ENCODE measurements around the gene OR51B2.

The OR51B2 gene

DNA sequence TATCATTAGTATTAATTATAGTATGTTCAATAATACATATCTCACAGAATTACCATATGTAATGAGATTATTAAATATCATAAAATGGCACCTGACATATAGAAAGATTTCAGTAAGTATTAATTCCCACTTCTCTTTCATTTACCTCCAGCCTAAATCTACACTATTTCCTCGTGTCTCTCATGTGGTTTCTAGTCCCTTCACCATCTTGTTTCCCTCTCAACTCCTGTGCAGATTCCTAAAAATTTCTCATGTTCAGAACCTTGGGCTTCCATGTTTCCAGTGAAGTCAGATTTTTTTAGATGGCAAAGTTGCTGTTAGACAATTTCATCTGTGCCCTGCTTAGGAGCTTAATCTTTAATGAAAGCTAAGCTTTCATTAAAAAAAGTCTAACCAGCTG is 40.2 kb downstream of the OR51B2 start:
- DNase-seq (ENCODE audit: low read depth in 2 of 2) = no peak

DNA sequence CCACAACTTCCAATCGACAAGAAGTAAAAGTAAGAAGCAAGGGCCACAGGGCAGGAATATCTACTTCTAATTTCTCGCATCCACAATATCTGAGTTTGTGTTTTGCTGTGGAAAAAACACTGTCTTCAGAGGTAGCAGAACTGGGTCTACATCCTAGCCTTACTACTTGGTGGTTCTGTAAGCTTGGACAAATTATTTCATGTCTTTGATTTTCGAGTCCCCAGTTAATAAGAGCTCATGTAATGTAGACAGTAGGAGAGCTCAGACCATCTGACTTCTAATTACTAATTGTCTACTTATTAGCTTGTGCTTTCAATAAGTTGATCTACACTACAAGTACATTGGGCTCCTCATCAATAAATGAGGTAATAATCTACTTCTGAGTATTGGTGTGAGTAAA is 41.0 kb downstream of the OR51B2 start:
- DNase-seq (ENCODE audit: low read depth in 2 of 2) = no peak

DNA sequence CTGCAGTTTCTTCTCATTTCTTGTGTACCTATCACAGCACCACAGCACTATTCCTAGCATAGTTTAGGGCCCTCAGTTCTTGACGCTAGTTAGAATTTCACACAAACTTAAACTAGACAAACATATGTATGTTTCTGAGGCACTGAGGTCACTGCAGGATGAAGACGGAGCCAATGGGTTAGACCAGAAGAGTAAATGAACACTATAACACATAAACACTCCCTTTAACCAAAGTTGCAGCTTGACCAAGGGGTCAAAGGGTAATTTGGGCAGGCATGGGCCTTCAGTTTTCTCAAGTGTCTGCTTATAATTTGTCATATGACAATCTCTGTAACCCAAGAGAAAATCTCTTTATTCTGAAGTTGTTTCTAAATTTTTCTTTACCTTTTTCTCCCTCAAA is 41.5 kb downstream of the OR51B2 start:
- DNase-seq (ENCODE audit: low read depth in 2 of 2) = no peak

DNA sequence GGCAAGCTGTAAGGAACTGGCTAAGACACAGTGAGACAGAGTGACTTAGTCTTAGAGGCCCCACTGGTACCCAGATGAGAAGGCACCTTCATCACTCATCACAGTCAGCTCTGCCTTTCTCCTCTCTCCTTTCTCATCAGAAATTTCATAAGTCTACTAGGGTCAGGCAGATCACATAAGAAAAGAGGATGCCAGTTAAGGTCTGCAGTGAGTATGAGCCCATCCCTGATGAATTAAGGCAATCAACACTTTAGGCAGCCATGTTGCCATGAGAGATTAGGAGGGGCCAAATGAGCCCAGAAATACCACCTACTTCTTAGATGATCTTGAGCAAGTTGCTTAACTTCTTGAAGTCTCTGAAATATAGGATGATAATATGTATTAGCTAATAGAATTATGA is 42.5 kb downstream of the OR51B2 start:
- DNase-seq (ENCODE audit: low read depth in 2 of 2) = no peak

DNA sequence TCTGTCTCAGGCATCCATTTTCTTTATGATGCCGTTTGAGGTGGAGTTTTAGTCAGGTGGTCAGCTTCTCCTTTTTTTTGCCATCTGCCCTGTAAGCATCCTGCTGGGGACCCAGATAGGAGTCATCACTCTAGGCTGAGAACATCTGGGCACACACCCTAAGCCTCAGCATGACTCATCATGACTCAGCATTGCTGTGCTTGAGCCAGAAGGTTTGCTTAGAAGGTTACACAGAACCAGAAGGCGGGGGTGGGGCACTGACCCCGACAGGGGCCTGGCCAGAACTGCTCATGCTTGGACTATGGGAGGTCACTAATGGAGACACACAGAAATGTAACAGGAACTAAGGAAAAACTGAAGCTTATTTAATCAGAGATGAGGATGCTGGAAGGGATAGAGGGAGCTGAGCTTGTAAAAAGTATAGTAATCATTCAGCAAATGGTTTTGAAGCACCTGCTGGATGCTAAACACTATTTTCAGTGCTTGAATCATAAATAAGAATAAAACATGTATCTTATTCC is 43.5 kb downstream of the OR51B2 start:
- peak; percentile 3 for DNase-seq (ENCODE audit: low read depth in 2 of 2)

DNA sequence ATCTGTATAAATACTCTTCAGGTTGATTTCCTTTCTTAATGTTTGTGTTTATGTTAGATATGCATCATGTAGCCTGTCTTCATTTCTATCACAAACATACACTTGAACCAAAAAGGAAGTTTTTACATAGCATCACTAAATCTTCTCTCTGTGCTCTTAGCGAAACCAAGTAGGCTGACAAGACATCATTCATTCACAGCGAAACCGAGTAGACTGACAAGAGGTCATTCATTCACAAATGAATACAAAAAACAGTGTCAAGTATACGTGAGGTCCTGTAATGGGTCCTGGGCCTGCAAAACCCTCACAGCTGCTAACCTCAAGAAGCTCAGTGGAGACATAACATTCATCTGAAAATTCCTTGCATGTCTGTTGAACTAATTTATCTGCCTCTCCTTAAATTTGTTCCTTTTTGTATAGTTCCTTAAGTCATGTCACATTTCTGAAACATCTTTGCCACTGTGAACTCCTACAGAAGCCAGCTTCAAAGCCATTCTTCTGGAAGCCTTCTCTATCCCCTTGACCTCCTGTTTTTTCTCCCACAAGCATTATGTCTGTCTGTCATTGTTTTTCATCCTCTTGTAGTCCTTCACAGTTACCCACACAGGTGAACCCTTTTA is 44.5 kb downstream of the OR51B2 start:
- no peak for DNase-seq (ENCODE audit: low read depth in 2 of 2)

DNA sequence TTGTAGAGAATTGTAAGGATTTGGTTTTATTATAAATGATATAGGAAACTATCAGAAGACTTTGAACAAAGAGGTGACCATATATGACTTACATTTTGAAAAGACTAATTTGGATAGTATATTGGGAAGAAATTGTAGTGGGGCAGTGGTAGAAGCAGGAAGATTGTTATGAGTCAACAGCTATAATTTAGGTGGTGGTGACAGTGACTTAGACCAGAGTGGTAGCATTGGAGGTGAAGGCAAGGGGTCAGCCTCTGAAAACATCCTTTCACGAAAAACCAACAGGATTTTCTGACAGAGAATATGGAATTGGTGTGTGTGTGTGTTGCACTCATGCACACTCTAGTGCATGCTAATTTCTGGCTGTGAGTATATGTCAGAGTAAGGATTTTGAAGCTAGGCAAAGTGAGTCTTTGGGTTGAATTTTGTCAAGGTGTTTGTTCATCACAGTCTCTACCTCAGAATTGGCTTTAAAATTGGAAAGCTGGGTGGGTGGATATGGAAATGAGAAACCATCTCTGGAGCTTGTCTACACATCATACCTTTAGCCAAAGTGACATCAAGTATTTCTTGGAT is 46.2 kb downstream of the OR51B2 start:
- no peak for DNase-seq (ENCODE audit: low read depth in 2 of 2)

DNA sequence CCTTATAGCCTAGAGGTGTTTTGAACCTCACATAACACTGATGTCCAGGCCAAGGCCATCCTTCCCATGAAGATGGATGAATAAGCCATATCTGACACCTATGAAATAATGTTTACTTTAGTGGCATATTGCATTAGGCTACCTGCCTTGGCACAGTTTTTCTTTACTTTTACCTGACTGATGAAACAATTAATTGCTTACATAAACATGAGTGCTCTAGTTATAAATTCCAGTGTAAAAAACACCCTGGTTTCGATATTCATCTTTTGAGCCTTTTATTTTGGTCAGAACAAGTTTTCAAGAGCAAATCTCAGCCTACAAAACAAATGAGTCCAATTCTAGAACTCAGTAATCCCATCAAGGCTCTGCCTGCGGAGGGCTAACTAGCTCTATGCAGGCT is 47.4 kb downstream of the OR51B2 start:
- DNase-seq (ENCODE audit: low read depth in 2 of 2) = no peak

DNA sequence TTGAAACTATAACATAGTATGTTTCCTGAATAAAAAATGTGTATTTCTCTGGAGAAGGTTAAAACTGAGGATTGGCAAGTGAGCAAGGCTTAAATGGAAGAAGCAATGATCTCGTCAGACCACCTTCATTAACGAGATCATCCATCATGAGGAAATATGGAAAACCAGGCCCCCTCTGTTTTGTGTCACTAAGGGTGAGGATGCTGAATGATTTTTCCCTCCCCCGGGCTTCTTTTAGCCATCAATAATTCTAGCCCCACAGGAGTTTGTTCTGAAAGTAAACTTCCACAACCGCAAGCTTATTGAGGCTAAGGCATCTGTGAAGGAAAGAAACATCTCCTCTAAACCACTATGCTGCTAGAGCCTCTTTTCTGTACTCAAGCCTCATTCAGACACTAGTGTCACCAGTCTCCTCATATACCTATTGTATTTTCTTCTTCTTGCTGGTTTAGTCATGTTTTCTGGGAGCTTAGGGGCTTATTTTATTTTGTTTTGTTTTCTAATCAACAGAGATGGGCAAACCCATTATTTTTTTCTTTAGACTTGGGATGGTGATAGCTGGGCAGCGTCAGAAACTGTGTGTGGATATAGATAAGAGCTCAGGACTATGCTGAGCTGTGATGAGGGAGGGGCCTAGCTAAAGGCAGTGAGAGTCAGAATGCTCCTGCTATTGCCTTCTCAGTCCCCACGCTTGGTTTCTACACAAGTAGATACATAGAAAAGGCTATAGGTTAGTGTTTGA is 48.6 kb downstream of the OR51B2 start:
- DNase-seq (ENCODE audit: low read depth in 2 of 2) = no peak

DNA sequence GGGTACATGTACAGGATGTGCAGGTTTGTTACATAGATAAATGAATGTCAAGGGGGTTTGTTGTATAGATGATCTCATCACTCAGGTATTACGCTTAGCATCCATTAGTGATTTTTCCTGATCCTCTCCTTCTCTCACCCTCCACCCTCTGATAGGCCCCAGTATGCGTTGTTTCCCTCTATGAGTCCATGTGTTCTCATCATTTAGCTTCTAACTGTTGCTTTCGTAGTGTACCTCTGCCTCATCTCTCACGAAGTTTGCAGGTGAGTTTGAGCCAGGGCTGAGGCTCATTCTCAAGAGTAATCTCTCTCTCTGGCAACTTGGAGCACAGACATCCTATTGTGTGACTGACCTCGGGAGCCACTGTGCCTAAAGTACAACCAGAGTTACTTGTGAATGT is 49.7 kb downstream of the OR51B2 start:
- DNase-seq (ENCODE audit: low read depth in 2 of 2) = no peak
